Neuronal stem cell (in vitro differentiated cells): ENCODE measurements around the gene PYGO2.

Experiments
- DNase-seq: peaks from one replicate; pipeline ENCODE4 v3.0.0-alpha.2; 2013; ENCODE audit warnings: low spot score
- H2AFZ ChIP-seq: one replicate; pipeline ENCODE4 v1.6.1; 2013; ENCODE audit warnings: mild to moderate bottlenecking, low read length, inconsistent platforms
- H2AK5ac ChIP-seq: 2 replicates; pipeline ENCODE4 v1.6.1; 2013; ENCODE audit warnings: low read depth, mild to moderate bottlenecking, inconsistent platforms, low read length, moderate library complexity, mixed read lengths
- H2BK120ac ChIP-seq: 2 replicates; pipeline ENCODE4 v1.6.1; 2013; ENCODE audit warnings: low read depth, mild to moderate bottlenecking, inconsistent platforms, low read length, moderate library complexity, mixed read lengths
- H2BK12ac ChIP-seq: one replicate; pipeline ENCODE4 v1.6.1; 2013; ENCODE audit warnings: low read length, inconsistent platforms
- H2BK15ac ChIP-seq: 2 replicates; pipeline ENCODE4 v1.6.1; 2013; ENCODE audit warnings: mild to moderate bottlenecking, low read length, inconsistent platforms, mixed read lengths
- H2BK5ac ChIP-seq: one replicate; pipeline ENCODE4 v1.6.1; 2013; ENCODE audit warnings: inconsistent platforms, mild to moderate bottlenecking, low read length, moderate library complexity
- H3K14ac ChIP-seq: one replicate; pipeline ENCODE4 v1.6.1; 2013; ENCODE audit warnings: low read length, inconsistent platforms
- H3K18ac ChIP-seq: 2 replicates; pipeline ENCODE4 v1.6.1; 2013; ENCODE audit warnings: low read length, inconsistent platforms
- H3K23ac ChIP-seq: 2 replicates; pipeline ENCODE4 v1.6.1; 2013; ENCODE audit warnings: low read depth, mild to moderate bottlenecking, mixed read lengths, low read length, inconsistent platforms; ENCODE audit not compliant: poor library complexity
- H3K27ac ChIP-seq: replicated peaks from 3 replicates; pipeline ENCODE4 v1.5.1; 2013; ENCODE audit warnings: low read length, inconsistent platforms
- H3K27me3 ChIP-seq, 3 experiments: 2 replicates each; pipeline ENCODE4 v1.6.1; 2013; ENCODE audit warnings: low read length in 3 of 3, mild to moderate bottlenecking in 2 of 3, inconsistent platforms in 1 of 3, low read depth in 1 of 3, mixed read lengths in 1 of 3, moderate library complexity in 1 of 3; ENCODE audit not compliant: control insufficient read depth in 3 of 3, insufficient read depth in 3 of 3
- H3K36me3 ChIP-seq, 2 donors: replicated peaks in 1 of 2; 2 replicates each; pipeline ENCODE4 v1.6.1; 2013; ENCODE audit warnings: low read length in 2 of 2; ENCODE audit not compliant: control insufficient read depth in 2 of 2, insufficient read depth in 2 of 2
- H3K4ac ChIP-seq: 2 replicates; pipeline ENCODE4 v1.6.1; 2013; ENCODE audit warnings: inconsistent platforms, mild to moderate bottlenecking, low read length, moderate library complexity
- H3K4me1 ChIP-seq, 2 donors: 1 replicate in 1 of 2; 2 replicates in 1 of 2; pipeline ENCODE4 v1.6.1; 2013; ENCODE audit warnings: low read length in 2 of 2, low read depth in 1 of 2; ENCODE audit not compliant: control insufficient read depth in 2 of 2, insufficient read depth in 1 of 2
- H3K4me2 ChIP-seq: one replicate; pipeline ENCODE4 v1.6.1; 2013; ENCODE audit warnings: mild to moderate bottlenecking, low read length, inconsistent platforms; ENCODE audit not compliant: insufficient read depth, poor library complexity, severe bottlenecking
- H3K4me3 ChIP-seq, 2 donors: 2 replicates each; pipeline ENCODE4 v1.5.1; 2013; ENCODE audit warnings: low read length in 2 of 2, mild to moderate bottlenecking in 2 of 2, inconsistent platforms in 1 of 2, moderate library complexity in 1 of 2
- H3K79me1 ChIP-seq: one replicate; pipeline ENCODE4 v1.6.1; 2013; ENCODE audit warnings: low read depth, mild to moderate bottlenecking, inconsistent platforms, low read length, moderate library complexity
- H3K9ac ChIP-seq: one replicate; pipeline ENCODE4 v1.6.1; 2013; ENCODE audit warnings: mild to moderate bottlenecking, low read depth, low read length, inconsistent platforms; ENCODE audit not compliant: poor library complexity
- H3K9me3 ChIP-seq, 2 donors: replicated peaks in 1 of 2; 2 replicates each; pipeline versions ENCODE3 to v1.6.1; 2013; ENCODE audit warnings: low read length in 2 of 2, mild to moderate bottlenecking in 2 of 2, inconsistent platforms in 1 of 2, low read depth in 1 of 2, mixed read lengths in 1 of 2, moderate library complexity in 1 of 2; ENCODE audit not compliant: control insufficient read depth in 2 of 2, insufficient read depth in 1 of 2
- H4K8ac ChIP-seq: one replicate; pipeline ENCODE4 v1.6.1; 2013; ENCODE audit warnings: low read depth, mild to moderate bottlenecking, inconsistent platforms, low read length, moderate library complexity
- H4K91ac ChIP-seq: one replicate; pipeline ENCODE4 v1.6.1; 2013; ENCODE audit warnings: low read length, low read depth, mild to moderate bottlenecking, inconsistent platforms; ENCODE audit not compliant: poor library complexity
- WGBS, 2 donors: extraction: QIAGEN DNeasy Blood & Tissue Kit; methylation state at CpG; one replicate each; pipeline ENCODE4 v1.1.7; 2013; ENCODE audit warnings: missing lambda C conversion rate in 2 of 2, mixed read lengths in 1 of 2; ENCODE audit not compliant: insufficient read length in 2 of 2, insufficient replicate concordance in 1 of 2; ENCODE audit errors: extremely low coverage in 2 of 2; 5-methylcytosine and 5-hydroxymethylcytosine counted together

PYGO2 gene

GRCh38 chr1:154993572-154994268 lies 32.1 kb upstream of the PYGO2 start, which contains the start of gene LENEP:
Gene LENEP (plus strand): TSS chr1:154993586. CDS start chr1:154993608, 22 bp downstream.
- Histone ChIP-seq H3K4ac (no peak within 1 kb of the TSS), H3K36me3 (peaks cover 23 to 39% of the 10 kb centered on the region in 2 donors), H4K8ac (no peak within 1 kb of the TSS), H3K4me1 (peaks cover 6% of the 10 kb centered on the region in 2 donors), H2AK5ac (peak within 1 kb of the TSS; percentile 41), H2BK15ac (peak within 1 kb of the TSS; percentile 72), H3K18ac (peak within 1 kb of the TSS; percentile 6), H3K4me3 (no peak within 1 kb of the TSS), H3K27me3 (peaks cover 0 to 2% (median 0%) of the 10 kb centered on the region in 3 experiments), H3K27ac (peak within 1 kb of the TSS; percentile 6), H2BK12ac (no peak within 1 kb of the TSS), H2BK5ac (no peak within 1 kb of the TSS), H2BK120ac (peak within 1 kb of the TSS; percentile 92), H3K79me1 (peaks cover 2% of the 10 kb centered on the region), H3K9ac (no peak within 1 kb of the TSS), H3K9me3 (no peaks in the 10 kb centered on the region), H4K91ac (no peak within 1 kb of the TSS), H3K4me2 (no peak within 1 kb of the TSS), H2AFZ (no peak within 1 kb of the TSS), H3K23ac (no peak within 1 kb of the TSS), H3K14ac (no peak within 1 kb of the TSS)
- no peak for DNase-seq
- no CpG with 5 or more reads among the region's 8 CpGs for WGBS, 2 donors

DNA sequence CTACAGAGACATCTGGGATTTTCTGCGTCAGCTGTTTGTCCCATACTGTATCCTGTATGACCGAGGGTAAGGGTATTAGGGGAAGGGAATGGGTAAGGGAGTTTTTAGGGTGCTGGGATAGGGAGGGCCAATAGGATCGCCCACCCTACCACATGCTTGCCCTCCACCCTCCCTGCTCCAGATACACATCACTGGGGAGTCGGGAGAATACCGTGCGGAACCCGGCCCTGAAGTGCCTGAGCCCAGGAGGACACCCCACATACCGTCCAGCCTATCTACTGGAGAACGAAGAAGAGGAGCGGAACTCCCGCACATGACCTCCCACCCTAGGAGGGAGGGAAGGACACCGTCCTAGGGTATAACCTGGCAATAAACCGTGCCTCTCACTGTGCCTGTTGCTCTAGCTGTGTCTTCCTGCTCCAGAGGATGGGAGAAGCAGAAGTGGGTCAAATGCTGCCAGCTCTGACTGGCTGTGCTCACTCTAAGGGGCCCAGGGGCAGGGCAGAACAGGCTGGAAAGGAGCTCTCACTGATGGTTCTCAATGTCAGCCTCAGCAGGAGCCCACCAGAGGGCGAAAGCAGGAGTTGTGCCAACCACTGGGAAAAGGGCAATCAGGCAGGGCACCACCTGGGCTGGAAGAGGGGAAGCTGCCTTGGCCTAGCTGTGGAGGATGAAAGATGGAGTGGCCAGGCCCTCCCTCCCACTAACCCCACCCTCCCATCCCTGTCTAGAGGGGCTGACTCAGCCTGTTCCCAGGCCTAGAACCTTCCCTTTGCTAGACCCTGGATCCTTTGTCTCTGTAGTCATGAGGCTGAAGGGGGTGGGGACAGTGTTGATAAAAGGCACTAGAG lies 31.4 kb upstream of the PYGO2 start:
- WGBS, 2 donors, result no CpG with 5 or more reads among the region's 14 CpGs
- H2BK15ac ChIP-seq, result no peak overlapping the region
- no peak for DNase-seq

GRCh38 chr1:154990276-154990675 lies 28.7 kb upstream of the PYGO2 start:
- Histone ChIP-seq H4K91ac (no peak overlapping the region), H2BK120ac (no peak overlapping the region), H3K4me2 (no peak overlapping the region), H3K79me1 (peaks cover 5% of the 10 kb centered on the region), H2BK5ac (peak overlapping the region; percentile 29), H2BK15ac (no peak overlapping the region), H3K27me3 (no peaks in the 10 kb centered on the region), H3K4me1 (peaks cover 6% of the 10 kb centered on the region in 2 donors), H2AFZ (no peak overlapping the region), H3K9ac (no peak overlapping the region), H3K4me3 (peak overlapping the region in 1 of 2 donors; percentile 4), H3K23ac (no peak overlapping the region), H3K9me3 (no peaks in the 10 kb centered on the region), H3K27ac (no peak overlapping the region), H3K4ac (no peak overlapping the region), H4K8ac (no peak overlapping the region), H3K14ac (no peak overlapping the region), H2AK5ac (no peak overlapping the region), H2BK12ac (no peak overlapping the region), H3K18ac (no peak overlapping the region), H3K36me3 (peaks cover 38 to 66% of the 10 kb centered on the region in 2 donors)
- no CpG with 5 or more reads among the region's 8 CpGs for WGBS, 2 donors
- DNase-seq, result no peak

More for the DNA sequence above, 31.4 kb upstream of the PYGO2 start:
- Histone ChIP-seq H2BK120ac (no peak overlapping the region), H3K9ac (no peak overlapping the region), H3K27ac (peak overlapping the region; percentile 6), H3K18ac (peak overlapping the region; percentile 1), H3K23ac (no peak overlapping the region), H3K27me3 (peaks cover 0 to 2% (median 0%) of the 10 kb centered on the region in 3 experiments), H2BK5ac (no peak overlapping the region), H2AK5ac (peak overlapping the region; percentile 1), H3K14ac (no peak overlapping the region), H3K36me3 (peaks cover 31 to 47% of the 10 kb centered on the region in 2 donors), H3K4me1 (peaks cover 6% of the 10 kb centered on the region in 2 donors), H3K79me1 (peaks cover 5% of the 10 kb centered on the region), H2BK12ac (no peak overlapping the region), H3K4ac (no peak overlapping the region), H3K4me3 (no peak overlapping the region), H3K4me2 (no peak overlapping the region), H3K9me3 (no peaks in the 10 kb centered on the region), H4K91ac (no peak overlapping the region), H4K8ac (no peak overlapping the region), H2AFZ (no peak overlapping the region)
